Stimulated activated effector memory CD8-positive, alpha-beta T cell treated with anti-CD3 and anti-CD28 coated beads, Interleukin-12 subunit alpha, Interleukin-12 subunit beta, amount 100 ng/mL, for 72 hours (primary cell): ENCODE measurements around the gene POM121.
"Not testable (repeated sequence)": the region's sequence is repeated elsewhere in the genome, so short reads cannot be mapped to it uniquely, and the experiment has no call there.

Experiments
- ATAC-seq: fragments of 150-1000 bp; cut with Tn5 transposase; 2 replicates; pipeline ENCODE4 v1.10.0; 2021
- DNase-seq, 2 donors: peaks; one replicate each; pipeline ENCODE4 v3.0.0; 2021 to 2022; ENCODE audit warnings: low spot score in 2 of 2
- H3K27ac Mint-ChIP-seq: one replicate; pipeline ENCODE4 v1.8.0; 2022; ENCODE audit warnings: mild to moderate bottlenecking, mixed read lengths
- H3K36me3 Mint-ChIP-seq: one replicate; pipeline ENCODE4 v1.8.0; 2022; ENCODE audit warnings: mild to moderate bottlenecking, mixed read lengths
- H3K4me1 Mint-ChIP-seq: one replicate; pipeline ENCODE4 v1.8.0; 2022; ENCODE audit warnings: mixed read lengths
- H3K4me3 Mint-ChIP-seq: one replicate; pipeline ENCODE4 v1.8.0; 2022; ENCODE audit warnings: mild to moderate bottlenecking, mixed read lengths
- H3K9me3 Mint-ChIP-seq: one replicate; pipeline ENCODE4 v1.8.0; 2022; ENCODE audit warnings: mixed read lengths

POM121 gene

DNA sequence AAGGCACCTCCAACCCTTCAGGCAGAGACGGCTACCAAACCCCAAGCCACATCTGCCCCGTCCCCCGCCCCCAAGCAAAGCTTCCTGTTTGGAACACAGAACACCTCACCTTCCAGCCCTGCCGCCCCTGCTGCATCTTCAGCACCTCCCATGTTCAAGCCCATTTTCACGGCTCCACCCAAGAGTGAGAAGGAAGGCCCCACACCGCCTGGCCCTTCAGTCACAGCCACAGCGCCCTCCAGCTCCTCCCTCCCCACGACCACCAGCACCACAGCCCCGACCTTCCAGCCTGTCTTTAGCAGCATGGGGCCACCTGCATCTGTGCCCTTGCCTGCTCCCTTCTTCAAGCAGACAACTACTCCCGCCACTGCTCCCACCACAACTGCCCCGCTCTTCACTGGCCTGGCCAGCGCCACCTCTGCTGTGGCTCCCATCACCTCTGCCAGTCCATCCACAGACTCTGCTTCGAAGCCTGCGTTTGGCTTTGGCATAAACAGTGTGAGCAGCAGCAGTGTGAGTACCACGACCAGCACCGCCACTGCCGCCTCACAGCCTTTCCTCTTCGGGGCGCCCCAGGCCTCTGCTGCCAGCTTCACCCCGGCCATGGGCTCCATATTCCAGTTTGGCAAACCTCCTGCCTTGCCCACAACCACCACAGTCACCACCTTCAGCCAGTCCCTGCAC is 17.3 kb downstream of the POM121 start:
- peaks cover 72% of the 10 kb centered on the region for H3K36me3 Mint-ChIP-seq
- not testable (repeated sequence) for H3K9me3 Mint-ChIP-seq, DNase-seq, H3K4me1 Mint-ChIP-seq, H3K27ac Mint-ChIP-seq, H3K4me3 Mint-ChIP-seq
- ATAC-seq = peak; percentile 22

DNA sequence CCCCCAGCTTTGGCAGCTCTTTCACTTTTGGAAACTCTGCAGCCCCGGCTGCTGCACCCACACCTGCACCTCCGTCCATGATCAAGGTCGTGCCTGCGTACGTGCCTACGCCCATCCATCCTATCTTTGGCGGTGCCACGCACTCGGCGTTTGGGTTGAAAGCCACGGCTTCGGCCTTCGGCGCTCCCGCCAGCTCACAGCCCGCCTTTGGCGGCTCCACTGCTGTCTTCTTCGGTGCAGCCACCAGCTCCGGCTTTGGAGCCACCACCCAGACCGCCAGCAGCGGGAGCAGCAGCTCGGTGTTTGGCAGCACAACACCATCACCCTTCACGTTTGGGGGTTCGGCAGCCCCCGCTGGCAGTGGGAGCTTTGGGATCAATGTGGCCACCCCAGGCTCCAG is 18.1 kb downstream of the POM121 start:
- not testable (repeated sequence) for H3K4me1 Mint-ChIP-seq, ATAC-seq, H3K9me3 Mint-ChIP-seq, H3K27ac Mint-ChIP-seq, DNase-seq, H3K4me3 Mint-ChIP-seq
- peaks cover 66% of the 10 kb centered on the region for H3K36me3 Mint-ChIP-seq

DNA sequence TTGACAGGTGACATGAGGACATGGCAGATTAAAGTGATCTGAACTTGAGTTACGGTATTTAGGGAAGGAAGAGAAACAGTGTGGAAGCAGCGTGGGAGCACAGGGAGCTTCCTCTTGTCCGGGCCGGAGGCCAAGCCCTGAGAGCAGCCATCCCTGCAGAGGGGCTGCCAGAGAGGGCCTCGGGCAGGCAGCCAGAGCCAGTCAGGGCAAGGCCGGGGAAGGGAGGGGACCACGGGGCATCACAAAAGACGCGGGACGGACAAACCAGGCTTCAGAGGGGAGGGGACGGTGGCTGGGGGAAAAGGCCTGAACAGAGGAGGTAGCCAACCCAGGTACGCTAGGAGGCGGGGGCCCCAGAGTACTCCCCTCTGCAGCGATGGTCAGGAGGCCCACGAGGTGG is 20.0 kb downstream of the POM121 start:
- not testable (repeated sequence) for H3K4me1 Mint-ChIP-seq, H3K27ac Mint-ChIP-seq, ATAC-seq, DNase-seq, H3K9me3 Mint-ChIP-seq, H3K4me3 Mint-ChIP-seq
- H3K36me3 Mint-ChIP-seq = peaks cover 68% of the 10 kb centered on the region

DNA sequence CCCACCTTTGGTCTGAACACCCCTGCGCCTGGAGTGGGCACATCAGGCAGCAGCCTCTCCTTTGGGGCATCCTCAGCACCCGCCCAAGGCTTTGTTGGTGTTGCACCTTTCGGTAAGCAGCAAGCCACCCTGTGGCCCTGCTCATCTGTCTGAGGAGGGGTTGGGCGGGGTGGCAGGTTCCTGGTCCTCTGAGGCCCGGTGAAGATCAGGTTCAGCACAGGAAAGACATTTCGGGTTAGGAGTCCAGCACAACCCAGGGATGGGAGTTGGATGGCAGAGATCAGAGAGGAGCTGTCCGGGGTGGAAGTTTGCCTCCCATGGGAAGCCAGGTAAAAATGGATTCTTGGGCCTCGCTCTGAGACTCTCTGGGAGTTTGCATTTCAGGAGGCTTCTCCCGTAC is 20.7 kb downstream of the POM121 start:
- not testable (repeated sequence) for H3K4me3 Mint-ChIP-seq, ATAC-seq

DNA sequence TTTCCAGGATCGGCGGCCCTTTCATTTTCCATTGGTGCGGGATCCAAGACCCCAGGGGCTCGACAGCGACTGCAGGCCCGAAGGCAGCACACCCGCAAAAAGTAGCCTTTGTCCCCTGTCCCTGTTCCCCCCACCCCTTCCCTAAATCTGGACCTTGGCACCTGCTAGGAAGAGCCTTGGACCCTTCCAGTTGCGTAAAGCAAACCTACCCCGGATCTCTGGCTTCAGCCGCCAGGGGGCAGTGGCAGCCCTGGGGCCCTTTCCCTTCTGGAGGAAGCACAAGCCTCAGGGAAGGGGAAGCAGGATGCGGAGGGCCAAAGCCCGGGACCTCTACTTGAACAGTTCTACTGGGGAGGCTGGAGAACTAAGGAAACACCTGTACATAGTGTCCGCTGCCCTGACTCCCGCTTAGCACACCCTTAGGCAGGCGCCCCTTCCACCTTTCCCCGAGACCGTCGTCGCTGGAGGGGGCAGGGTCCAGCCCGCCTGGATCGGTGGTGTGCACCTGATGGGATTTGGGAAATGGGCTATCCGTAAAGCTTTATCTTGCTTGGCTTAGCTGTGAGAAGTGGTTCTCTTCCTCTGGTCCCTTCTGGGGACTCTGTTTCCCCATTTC is 21.3 kb downstream of the POM121 start:
- DNase-seq, H3K9me3 Mint-ChIP-seq, H3K4me1 Mint-ChIP-seq, H3K27ac Mint-ChIP-seq, H3K4me3 Mint-ChIP-seq, ATAC-seq: not testable (repeated sequence)
- H3K36me3 Mint-ChIP-seq = peaks cover 65% of the 10 kb centered on the region

More for the DNA sequence above, 20.7 kb downstream of the POM121 start:
- not testable (repeated sequence) for H3K4me1 Mint-ChIP-seq, DNase-seq, H3K9me3 Mint-ChIP-seq
- peak overlapping the region; percentile 37 for H3K27ac Mint-ChIP-seq
- peaks cover 69% of the 10 kb centered on the region for H3K36me3 Mint-ChIP-seq

DNA sequence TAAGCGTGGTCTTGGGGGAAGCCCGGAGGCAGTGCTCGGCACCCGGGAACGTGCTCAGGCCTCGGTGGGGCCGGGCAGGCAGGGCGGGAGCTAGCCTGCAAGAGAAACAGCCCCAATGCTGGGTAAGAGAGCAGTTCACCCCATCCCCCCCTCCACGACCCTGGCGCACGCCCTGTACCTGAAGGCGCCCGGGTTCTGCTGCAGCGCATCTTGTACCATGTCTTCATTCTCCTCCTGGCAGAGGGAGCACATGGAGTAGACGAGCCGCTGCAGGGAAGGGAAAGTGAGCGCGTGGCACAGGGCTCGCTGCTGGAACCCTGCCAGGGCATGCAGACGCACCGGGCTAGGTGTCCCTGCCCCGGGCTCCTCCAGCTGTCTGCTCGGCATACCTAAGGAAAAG is 23.8 kb downstream of the POM121 start:
- H3K36me3 Mint-ChIP-seq = peaks cover 47% of the 10 kb centered on the region
- not testable (repeated sequence) for H3K27ac Mint-ChIP-seq, H3K9me3 Mint-ChIP-seq, H3K4me3 Mint-ChIP-seq, ATAC-seq, DNase-seq, H3K4me1 Mint-ChIP-seq

DNA sequence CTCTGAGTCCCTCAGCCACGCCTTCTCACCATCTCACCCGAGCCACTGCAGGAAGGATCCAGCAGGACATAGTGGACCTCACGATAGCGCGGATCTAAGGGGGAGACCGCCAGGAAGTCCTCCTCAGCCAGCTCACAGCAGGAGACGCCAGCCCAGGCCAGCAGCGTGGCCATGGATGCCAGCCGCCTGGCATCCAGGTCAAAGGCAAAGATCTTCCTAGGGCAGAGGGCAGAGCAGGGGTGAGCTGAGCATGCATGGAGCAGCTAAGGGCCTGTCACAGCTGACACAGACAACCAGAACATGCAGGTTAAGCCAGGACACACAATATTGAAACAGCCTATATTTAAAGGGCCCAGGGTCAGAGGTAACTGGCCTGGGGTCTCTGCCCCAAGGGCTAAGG is 24.4 kb downstream of the POM121 start:
- H3K4me3 Mint-ChIP-seq, DNase-seq, H3K4me1 Mint-ChIP-seq, H3K9me3 Mint-ChIP-seq, ATAC-seq: not testable (repeated sequence)
- Mint-ChIP-seq H3K36me3 (peaks cover 42% of the 10 kb centered on the region), H3K27ac (peak overlapping the region; percentile 50)

DNA sequence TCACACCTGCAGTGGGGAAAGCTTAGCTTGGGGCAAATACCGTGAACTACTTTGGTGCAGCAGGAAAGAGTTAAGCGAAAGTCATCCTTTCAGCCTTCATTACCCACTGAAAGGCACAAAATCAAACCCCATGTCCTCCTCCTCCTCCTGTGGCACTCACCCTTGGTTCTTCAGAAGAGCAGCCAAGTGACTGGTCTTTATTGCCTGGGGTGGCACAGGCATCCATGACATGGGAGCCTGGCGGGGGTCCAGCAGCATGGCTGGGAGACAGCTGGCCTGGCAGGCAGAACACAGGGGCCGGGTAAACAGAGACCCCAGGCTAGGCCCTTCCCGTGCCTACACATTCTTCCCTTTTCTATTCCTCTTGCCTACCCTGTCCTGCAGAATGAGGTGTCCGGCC is 24.8 kb downstream of the POM121 start:
- not testable (repeated sequence) for H3K4me3 Mint-ChIP-seq, ATAC-seq, H3K4me1 Mint-ChIP-seq, DNase-seq, H3K9me3 Mint-ChIP-seq
- Mint-ChIP-seq H3K36me3 (peaks cover 38% of the 10 kb centered on the region), H3K27ac (peak overlapping the region; percentile 50)

DNA sequence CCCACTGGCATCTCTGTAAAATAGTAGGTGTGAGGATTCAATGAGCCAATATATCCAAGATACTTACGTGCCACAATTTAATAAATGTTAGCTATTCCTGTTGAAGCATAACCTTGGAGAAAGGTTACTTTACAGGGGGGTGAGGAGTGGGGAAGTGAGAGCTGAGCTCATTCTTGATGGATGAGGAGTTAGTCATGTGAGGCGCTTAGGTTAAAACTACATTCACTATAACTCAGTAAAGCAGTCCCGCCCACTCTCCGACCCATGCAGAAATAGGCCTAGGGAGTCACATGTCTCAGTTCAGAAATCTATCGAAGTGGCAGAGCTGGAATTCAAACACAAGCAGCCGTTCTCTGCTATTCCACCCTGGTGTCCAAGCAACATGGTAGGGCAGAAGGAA is 25.5 kb downstream of the POM121 start:
- not testable (repeated sequence) for DNase-seq, ATAC-seq, H3K27ac Mint-ChIP-seq, H3K9me3 Mint-ChIP-seq, H3K4me3 Mint-ChIP-seq, H3K4me1 Mint-ChIP-seq
- peaks cover 33% of the 10 kb centered on the region for H3K36me3 Mint-ChIP-seq

DNA sequence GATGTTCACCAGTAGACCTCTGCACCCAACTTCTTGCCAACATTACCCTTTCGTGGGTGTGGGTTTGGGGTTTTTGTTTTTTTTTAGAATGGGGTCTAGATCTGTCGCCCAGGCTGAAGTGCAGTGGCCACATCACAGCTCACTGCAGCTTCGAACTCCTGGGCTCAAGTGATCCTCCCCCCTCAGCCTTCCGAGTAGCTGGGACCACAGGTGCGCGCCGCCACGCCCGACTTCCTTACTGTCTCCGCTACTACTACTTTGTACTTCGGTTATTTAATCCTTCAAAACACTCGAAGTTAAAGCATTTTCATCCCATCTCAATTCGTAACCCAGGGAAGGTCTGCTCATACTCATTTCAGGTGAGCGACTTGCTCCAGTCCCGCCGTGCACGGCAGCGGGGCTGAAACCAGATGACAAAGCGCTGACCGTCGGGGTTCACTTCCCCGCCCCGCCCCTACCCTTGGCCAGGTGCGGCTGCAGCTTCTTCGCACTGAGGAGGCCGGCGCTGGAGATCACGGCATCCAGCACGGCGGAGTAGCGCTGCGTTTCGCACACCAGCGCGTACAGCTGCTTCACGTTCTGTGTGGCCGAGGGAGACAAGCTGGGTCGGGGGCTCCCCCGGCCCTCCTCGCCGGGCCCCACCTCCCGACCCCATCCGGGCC is 29.1 kb downstream of the POM121 start:
- ATAC-seq = peak; percentile 69
- DNase-seq, H3K4me3 Mint-ChIP-seq, H3K9me3 Mint-ChIP-seq, H3K27ac Mint-ChIP-seq, H3K4me1 Mint-ChIP-seq: not testable (repeated sequence)
- peaks cover 10% of the 10 kb centered on the region for H3K36me3 Mint-ChIP-seq

DNA sequence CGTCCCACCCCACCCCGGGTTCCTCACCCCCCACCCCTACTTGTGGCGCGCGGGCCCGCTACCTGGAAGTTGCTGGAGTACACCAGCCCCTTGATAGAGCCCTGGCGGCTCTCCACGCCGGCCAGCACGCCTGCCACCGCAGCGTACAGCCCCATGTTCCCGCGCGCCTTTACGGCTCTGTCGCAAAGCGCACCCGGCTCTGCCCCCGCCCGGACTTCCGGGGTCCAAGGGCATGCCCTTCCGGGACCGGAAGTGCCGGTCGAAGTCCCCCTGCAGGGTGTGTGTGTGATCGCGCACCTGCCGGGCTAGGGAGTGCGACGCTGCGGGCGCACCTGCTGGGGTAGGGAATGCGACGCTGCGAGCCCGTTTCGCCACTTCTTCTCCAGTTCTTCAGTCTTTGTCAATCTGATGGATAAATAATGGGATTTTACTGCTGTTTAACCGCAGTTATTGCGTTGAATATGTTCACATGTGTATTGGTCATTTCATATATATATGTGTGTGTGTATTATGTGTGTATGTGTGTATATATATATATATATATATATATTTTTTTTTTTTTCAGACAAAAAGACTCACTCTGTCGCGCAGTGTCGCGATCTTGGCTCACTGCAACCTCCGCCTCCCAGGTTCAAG is 29.8 kb downstream of the POM121 start:
- H3K36me3 Mint-ChIP-seq, H3K9me3 Mint-ChIP-seq, H3K4me1 Mint-ChIP-seq, H3K27ac Mint-ChIP-seq: not testable (repeated sequence)
- DNase-seq (peak in 1 of 2 donors; percentile 61), ATAC-seq (peak; percentile 97)
- peak overlapping the region; percentile 43 for H3K4me3 Mint-ChIP-seq

DNA sequence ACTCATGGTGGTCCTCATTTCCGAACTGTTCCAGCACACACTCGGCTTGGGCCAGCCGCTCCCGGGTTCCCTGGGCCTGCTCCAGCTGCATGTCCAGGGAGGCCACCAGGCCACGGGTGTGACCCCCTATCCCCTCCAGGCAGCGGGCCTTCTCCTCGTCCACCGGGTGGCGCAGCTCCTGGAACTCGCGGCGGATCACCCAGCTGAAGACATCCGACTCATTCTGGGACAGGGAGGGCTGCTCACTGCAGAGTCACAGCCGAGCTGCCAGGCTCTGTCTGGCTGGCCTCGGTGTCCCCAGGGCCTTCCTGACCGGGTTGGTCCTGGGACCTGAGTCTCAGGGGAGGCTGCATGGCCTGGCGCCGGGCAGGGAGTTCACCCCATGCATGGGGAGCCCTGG is 35.1 kb downstream of the POM121 start:
- H3K4me3 Mint-ChIP-seq = not testable (repeated sequence)

DNA sequence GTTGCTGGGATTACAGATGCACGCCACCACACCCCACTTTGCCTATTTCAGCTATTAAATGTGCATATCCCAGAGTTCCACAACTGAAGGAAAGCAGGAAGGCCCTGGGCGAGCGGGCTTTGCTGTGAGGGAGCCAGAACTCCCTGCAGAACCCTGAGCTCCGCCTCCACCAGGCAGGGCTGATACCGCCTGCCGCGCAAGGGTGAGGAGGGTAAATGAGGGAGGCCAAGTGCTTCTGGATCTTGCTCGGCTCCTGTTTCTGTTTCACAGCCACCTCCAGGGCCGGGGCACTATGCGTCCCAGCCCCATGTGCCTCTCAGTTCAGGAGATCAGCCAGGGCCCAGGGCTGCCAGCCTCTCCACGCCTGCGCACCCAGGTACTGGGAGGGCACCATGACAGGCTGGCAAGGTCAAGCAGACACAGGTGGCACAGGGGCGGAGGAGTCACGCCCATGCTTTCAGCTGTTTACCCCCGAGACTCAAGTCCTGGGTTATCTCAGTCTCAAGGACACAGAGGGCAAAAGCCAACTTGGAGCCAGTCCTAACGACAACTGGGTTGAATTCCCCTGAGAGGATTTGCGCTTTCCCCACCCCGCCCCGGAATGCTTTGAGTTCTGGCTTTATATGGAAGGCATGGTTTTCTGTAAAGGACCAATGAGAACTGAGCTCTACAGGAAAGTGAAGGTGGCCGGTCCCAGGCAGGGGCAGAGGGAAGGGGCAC is 35.9 kb downstream of the POM121 start:
- H3K4me3 Mint-ChIP-seq, H3K36me3 Mint-ChIP-seq, H3K4me1 Mint-ChIP-seq, ATAC-seq, H3K9me3 Mint-ChIP-seq, H3K27ac Mint-ChIP-seq, DNase-seq: not testable (repeated sequence)

More for the DNA sequence above, 35.1 kb downstream of the POM121 start:
- H3K36me3 Mint-ChIP-seq, H3K9me3 Mint-ChIP-seq, H3K27ac Mint-ChIP-seq, DNase-seq, H3K4me1 Mint-ChIP-seq: not testable (repeated sequence)
- ATAC-seq = peak; percentile 38

DNA sequence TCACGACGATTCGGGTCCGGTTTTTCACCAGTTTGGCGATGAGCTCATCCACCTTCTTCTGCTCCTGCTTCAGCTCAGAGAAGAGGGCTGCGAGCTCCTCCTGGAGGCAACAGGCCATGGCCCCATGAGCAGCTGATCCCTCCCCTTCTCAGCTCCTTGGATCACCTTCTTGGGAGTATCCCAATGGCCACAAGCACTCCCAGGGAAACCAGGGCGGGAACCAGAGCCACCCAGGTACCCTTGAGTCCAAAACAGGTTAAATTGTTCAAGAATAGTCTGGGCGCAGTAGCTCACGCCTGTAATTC is 36.4 kb downstream of the POM121 start:
- not testable (repeated sequence) for H3K36me3 Mint-ChIP-seq, H3K27ac Mint-ChIP-seq, H3K9me3 Mint-ChIP-seq, H3K4me3 Mint-ChIP-seq, DNase-seq, H3K4me1 Mint-ChIP-seq, ATAC-seq

DNA sequence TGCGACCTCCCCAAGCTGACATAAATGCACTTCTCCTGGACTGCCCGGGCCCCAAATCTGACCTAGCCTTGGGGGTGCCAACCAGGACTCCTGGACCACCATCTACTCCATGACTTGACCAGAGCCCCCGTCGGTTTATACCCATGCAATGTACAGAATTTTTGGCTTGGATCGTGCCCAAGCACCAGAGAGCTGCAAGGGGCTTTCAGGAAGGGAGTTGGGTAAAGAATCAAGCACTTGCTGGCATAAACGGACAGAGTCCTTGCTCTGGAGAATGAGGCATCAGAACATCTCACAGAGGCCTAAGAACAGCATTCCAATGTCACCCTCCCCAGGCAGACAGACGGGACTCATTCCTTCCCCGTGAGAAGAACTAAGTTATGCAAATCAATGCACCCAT is 38.2 kb downstream of the POM121 start:
- ATAC-seq, H3K27ac Mint-ChIP-seq, DNase-seq, H3K9me3 Mint-ChIP-seq, H3K4me3 Mint-ChIP-seq, H3K36me3 Mint-ChIP-seq, H3K4me1 Mint-ChIP-seq: not testable (repeated sequence)
